ENCODE measurements around the gene EPHA3. TPM values are rescaled to one million over a fixed set of nuclear protein-coding genes. Genes with fewer than 3 reads are reported as not detected.

The EPHA3 gene
- total and polyA plus RNA-seq, 4 donors = 0.18 to 11.7 (median 1.5) TPM

GRCh38 chr3:89522155-89522554 is 414.7 kb downstream of the EPHA3 start:
- TF ChIP-seq CTCF (IDR thresholded peaks at IDR 0.05; ENCODE audit: control extremely low read depth, extremely low read depth) = no peak
- peak in 2 of 3 donors; percentile 64 to 65 for DNase-seq
- ATAC-seq (ENCODE audit: insufficient read depth, low FRiP score) = no peak
- H3K27ac ChIP-seq (ENCODE audit: low read depth in 1 of 2, low read length in 1 of 2) = no peak overlapping the region
- no peak overlapping the region for H3K4me3 ChIP-seq
- 85 to 91% methylated on average over 2 of the region's 2 CpGs for WGBS, 2 donors
- H3K4me1 ChIP-seq (ENCODE audit: control insufficient read depth in 5 of 5, insufficient read depth in 5 of 5, low read length in 5 of 5) = peaks cover 0 to 20% (median 0%) of the 10 kb centered on the region in 5 donors
- no peak overlapping the region for H3K9ac ChIP-seq (ENCODE audit: insufficient read depth in 1 of 2, low read length in 2 of 2)
- H3K9me3 ChIP-seq (ENCODE audit: control insufficient read depth in 4 of 4, insufficient read depth in 3 of 4, low read length in 3 of 4) = no peaks in the 10 kb centered on the region
- H3K36me3 ChIP-seq (ENCODE audit: control insufficient read depth in 4 of 4, insufficient read depth in 4 of 4, low read length in 4 of 4) = no peaks in the 10 kb centered on the region
- no peaks in the 10 kb centered on the region for H3K27me3 ChIP-seq (ENCODE audit: control insufficient read depth in 3 of 3, insufficient read depth in 3 of 3, low read length in 2 of 3)

GRCh38 chr3:89525609-89526008 is 418.2 kb downstream of the EPHA3 start:
- ATAC-seq (ENCODE audit: insufficient read depth, low FRiP score) = no peak
- Histone ChIP-seq H3K36me3 (ENCODE audit: control insufficient read depth in 4 of 4, insufficient read depth in 4 of 4, low read length in 4 of 4) (no peaks in the 10 kb centered on the region), H3K4me1 (ENCODE audit: control insufficient read depth in 5 of 5, insufficient read depth in 5 of 5, low read length in 5 of 5) (peaks cover 0 to 20% (median 0%) of the 10 kb centered on the region in 5 donors), H3K27ac (ENCODE audit: low read depth in 1 of 2, low read length in 1 of 2) (no peak overlapping the region), H3K9ac (ENCODE audit: insufficient read depth in 1 of 2, low read length in 2 of 2) (no peak overlapping the region), H3K9me3 (ENCODE audit: control insufficient read depth in 4 of 4, insufficient read depth in 3 of 4, low read length in 3 of 4) (no peaks in the 10 kb centered on the region), H3K27me3 (ENCODE audit: control insufficient read depth in 3 of 3, insufficient read depth in 3 of 3, low read length in 2 of 3) (no peaks in the 10 kb centered on the region), H3K4me3 (no peak overlapping the region)
- no peak for TF ChIP-seq CTCF (IDR thresholded peaks at IDR 0.05; ENCODE audit: control extremely low read depth, extremely low read depth)
- 78 to 86% methylated on average over 2 of the region's 2 CpGs for WGBS, 2 donors
- DNase-seq = no peak

GRCh38 chr3:89527736-89528305 is 420.4 kb downstream of the EPHA3 start:
- no peaks in the 10 kb centered on the region for H3K27me3 ChIP-seq (ENCODE audit: control insufficient read depth in 3 of 3, insufficient read depth in 3 of 3, low read length in 2 of 3)
- DNase-seq = no peak
- no peak for ATAC-seq (ENCODE audit: insufficient read depth, low FRiP score)
- TF ChIP-seq CTCF (IDR thresholded peaks at IDR 0.05; ENCODE audit: control extremely low read depth, extremely low read depth) = no peak
- peaks cover 0 to 6% (median 0%) of the 10 kb centered on the region in 5 donors for H3K4me1 ChIP-seq (ENCODE audit: control insufficient read depth in 5 of 5, insufficient read depth in 5 of 5, low read length in 5 of 5)
- no peak overlapping the region for H3K4me3 ChIP-seq
- no peak overlapping the region for H3K27ac ChIP-seq (ENCODE audit: low read depth in 1 of 2, low read length in 1 of 2)
- H3K9me3 ChIP-seq (ENCODE audit: control insufficient read depth in 4 of 4, insufficient read depth in 3 of 4, low read length in 3 of 4) = no peaks in the 10 kb centered on the region
- H3K36me3 ChIP-seq (ENCODE audit: control insufficient read depth in 4 of 4, insufficient read depth in 4 of 4, low read length in 4 of 4) = no peaks in the 10 kb centered on the region
- 86 to 88% methylated on average over 1 of the region's 1 CpG for WGBS, 2 donors
- no peak overlapping the region for H3K9ac ChIP-seq (ENCODE audit: insufficient read depth in 1 of 2, low read length in 2 of 2)

All from lung (tissue), 12 donors.